Measurements from ENCODE around the gene AADACL4. TPM values are rescaled to one million over a fixed set of nuclear protein-coding genes. Genes with fewer than 3 reads are reported as not detected.
A peak's percentile ranks its signal among the peaks of the same experiment; 100 is the strongest.

The AADACL4 gene
- total and polyA plus RNA-seq, 9 of the 15 experiments (the other 6 are each of a cell fraction or from before 2014, with no cell fraction given): not detected

DNA sequence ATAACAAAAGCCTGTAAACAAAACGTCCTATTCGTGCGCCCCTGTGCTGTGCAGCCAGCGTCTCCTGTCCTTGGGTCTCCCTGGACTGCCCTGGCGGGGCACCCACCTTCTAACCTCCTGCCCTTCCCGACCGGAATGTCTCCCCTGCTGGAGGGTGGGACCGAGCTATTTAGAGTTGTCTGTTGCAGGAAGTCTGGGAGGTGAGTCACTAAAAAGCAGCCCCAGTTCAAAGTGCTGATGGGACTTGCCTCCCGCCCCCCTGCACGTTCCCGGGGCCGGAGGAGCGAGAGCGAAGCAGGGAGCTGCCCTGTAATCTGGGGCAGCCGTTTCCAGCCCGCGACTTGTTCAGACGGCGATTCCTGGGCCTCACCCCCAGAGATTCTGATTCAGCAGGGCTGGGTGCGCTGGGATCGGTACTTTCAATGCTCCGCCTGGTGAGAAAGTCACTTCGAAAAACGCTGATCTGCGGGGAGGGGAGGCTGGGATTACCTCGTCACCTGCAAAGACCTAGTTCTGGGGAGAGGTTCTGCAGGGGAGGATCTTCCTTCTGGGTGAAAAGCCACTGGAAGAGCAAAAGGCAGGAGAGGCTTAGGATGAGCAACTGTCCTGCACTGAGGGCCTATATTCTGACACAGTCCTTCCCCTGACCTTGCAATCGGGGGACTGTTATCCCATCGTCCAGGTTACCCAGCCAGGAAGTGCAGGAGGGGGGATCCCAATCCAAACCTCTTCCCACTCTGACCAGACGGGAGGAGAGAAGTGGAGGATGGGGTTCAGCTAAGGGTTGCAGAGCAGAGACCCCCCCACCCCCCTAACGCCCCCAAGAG is 24.7 kb upstream of the AADACL4 start (continued):
- TF ChIP-seq, protein P1, sequence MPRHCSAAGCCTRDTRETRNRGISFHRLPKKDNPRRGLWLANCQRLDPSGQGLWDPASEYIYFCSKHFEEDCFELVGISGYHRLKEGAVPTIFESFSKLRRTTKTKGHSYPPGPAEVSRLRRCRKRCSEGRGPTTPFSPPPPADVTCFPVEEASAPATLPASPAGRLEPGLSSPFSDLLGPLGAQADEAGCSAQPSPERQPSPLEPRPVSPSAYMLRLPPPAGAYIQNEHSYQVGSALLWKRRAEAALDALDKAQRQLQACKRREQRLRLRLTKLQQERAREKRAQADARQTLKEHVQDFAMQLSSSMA (CRISPR knock-in tag; IDR thresholded peaks at IDR 0.05): 0 out of 2 replicates have a peak, but pooled peaks have one; percentile 39
- TF ChIP-seq XRCC5 (IDR thresholded peaks at IDR 0.05; ENCODE audit: low read depth, low read length) (0 out of 2 replicates have a peak, but pooled peaks have one; percentile 15), POU5F1 (IDR thresholded peaks at IDR 0.05; ENCODE audit: borderline replicate concordance, low read depth, low read length, partially characterized antibody) (no peak), RFX7 (CRISPR knock-in tag; IDR thresholded peaks at IDR 0.05) (no peak), ZEB2 (IDR thresholded peaks at IDR 0.05) (no peak), HMG20B (CRISPR knock-in tag; IDR thresholded peaks at IDR 0.05) (no peak), TRIM24 (IDR thresholded peaks at IDR 0.05) (peak in 1 of 2 experiments; percentile 24; a peak in 2 of 4 replicates), ZNF175 (CRISPR knock-in tag; IDR thresholded peaks at IDR 0.05; ENCODE audit: low read depth) (no peak), CREM (IDR thresholded peaks at IDR 0.05; ENCODE audit: low read depth) (peak; percentile 64), ZNF184 (CRISPR knock-in tag; IDR thresholded peaks at IDR 0.05) (no peak), SUPT5H (IDR thresholded peaks at IDR 0.05) (no peak), SPI1 (IDR thresholded peaks at IDR 0.05; ENCODE audit: borderline replicate concordance, low read depth, low read length) (no peak), ZNF232 (CRISPR knock-in tag; IDR thresholded peaks at IDR 0.05) (no peak), CHD1 (IDR thresholded peaks at IDR 0.05; ENCODE audit: low read length) (peak; percentile 5), CXXC5 (CRISPR knock-in tag; IDR thresholded peaks at IDR 0.05) (peak; percentile 45), TAF15 (IDR thresholded peaks at IDR 0.05; ENCODE audit: low read depth, low read length) (no peak), ZNF699 (CRISPR knock-in tag; IDR thresholded peaks at IDR 0.05; ENCODE audit: insufficient replicate concordance) (no peak), ZFP30 (CRISPR knock-in tag; IDR thresholded peaks at IDR 0.05; ENCODE audit: borderline replicate concordance) (no peak), RHOXF2B (CRISPR knock-in tag; conservative IDR thresholded peaks at IDR 0.05) (no peak), EP400 (IDR thresholded peaks at IDR 0.05) (no peak), ZNF695 (CRISPR knock-in tag; IDR thresholded peaks at IDR 0.05) (no peak), HLTF (IDR thresholded peaks at IDR 0.05) (no peak)
- TF ChIP-seq, protein P2, sequence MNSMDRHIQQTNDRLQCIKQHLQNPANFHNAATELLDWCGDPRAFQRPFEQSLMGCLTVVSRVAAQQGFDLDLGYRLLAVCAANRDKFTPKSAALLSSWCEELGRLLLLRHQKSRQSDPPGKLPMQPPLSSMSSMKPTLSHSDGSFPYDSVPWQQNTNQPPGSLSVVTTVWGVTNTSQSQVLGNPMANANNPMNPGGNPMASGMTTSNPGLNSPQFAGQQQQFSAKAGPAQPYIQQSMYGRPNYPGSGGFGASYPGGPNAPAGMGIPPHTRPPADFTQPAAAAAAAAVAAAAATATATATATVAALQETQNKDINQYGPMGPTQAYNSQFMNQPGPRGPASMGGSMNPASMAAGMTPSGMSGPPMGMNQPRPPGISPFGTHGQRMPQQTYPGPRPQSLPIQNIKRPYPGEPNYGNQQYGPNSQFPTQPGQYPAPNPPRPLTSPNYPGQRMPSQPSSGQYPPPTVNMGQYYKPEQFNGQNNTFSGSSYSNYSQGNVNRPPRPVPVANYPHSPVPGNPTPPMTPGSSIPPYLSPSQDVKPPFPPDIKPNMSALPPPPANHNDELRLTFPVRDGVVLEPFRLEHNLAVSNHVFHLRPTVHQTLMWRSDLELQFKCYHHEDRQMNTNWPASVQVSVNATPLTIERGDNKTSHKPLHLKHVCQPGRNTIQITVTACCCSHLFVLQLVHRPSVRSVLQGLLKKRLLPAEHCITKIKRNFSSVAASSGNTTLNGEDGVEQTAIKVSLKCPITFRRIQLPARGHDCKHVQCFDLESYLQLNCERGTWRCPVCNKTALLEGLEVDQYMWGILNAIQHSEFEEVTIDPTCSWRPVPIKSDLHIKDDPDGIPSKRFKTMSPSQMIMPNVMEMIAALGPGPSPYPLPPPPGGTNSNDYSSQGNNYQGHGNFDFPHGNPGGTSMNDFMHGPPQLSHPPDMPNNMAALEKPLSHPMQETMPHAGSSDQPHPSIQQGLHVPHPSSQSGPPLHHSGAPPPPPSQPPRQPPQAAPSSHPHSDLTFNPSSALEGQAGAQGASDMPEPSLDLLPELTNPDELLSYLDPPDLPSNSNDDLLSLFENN (IDR thresholded peaks at IDR 0.05; ENCODE audit: low read depth in 2 of 2, low read length in 2 of 2): no peak
- TF ChIP-seq, protein P3, sequence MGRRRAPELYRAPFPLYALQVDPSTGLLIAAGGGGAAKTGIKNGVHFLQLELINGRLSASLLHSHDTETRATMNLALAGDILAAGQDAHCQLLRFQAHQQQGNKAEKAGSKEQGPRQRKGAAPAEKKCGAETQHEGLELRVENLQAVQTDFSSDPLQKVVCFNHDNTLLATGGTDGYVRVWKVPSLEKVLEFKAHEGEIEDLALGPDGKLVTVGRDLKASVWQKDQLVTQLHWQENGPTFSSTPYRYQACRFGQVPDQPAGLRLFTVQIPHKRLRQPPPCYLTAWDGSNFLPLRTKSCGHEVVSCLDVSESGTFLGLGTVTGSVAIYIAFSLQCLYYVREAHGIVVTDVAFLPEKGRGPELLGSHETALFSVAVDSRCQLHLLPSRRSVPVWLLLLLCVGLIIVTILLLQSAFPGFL (CRISPR knock-in tag; IDR thresholded peaks at IDR 0.05): no peak
- TF ChIP-seq, protein P4, sequence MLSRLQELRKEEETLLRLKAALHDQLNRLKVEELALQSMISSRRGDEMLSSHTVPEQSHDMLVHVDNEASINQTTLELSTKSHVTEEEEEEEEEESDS (CRISPR knock-in tag; IDR thresholded peaks at IDR 0.05): no peak

All from K562 (cell line).